ENCODE measurements around the gene ARHGAP18.

The ARHGAP18 gene

GRCh38 chr6:129645830-129646579, 64.0 kb downstream of the ARHGAP18 start:
- in situ Hi-C loops (cut with MboI; ENCODE audit: low sequenced_read_pairs), result no loop called here

GRCh38 chr6:129645106-129645829, 64.7 kb downstream of the ARHGAP18 start:
- in situ Hi-C loops (cut with MboI; ENCODE audit: low sequenced_read_pairs), result no loop called here

GRCh38 chr6:129644567-129645015, 65.4 kb downstream of the ARHGAP18 start:
- in situ Hi-C loops (cut with MboI; ENCODE audit: low sequenced_read_pairs), result no loop called here

- in situ Hi-C loops (cut with MboI; ENCODE audit: low sequenced_read_pairs), result no loop called here
Observed at GRCh38 chr6:129643968-129644367, 66.0 kb downstream of the ARHGAP18 start.

- in situ Hi-C loops (cut with MboI; ENCODE audit: low sequenced_read_pairs), result no loop called here
Observed at GRCh38 chr6:129643176-129643575, 66.8 kb downstream of the ARHGAP18 start.

GRCh38 chr6:129642322-129642721, 67.7 kb downstream of the ARHGAP18 start:
- in situ Hi-C loops (cut with MboI; ENCODE audit: low sequenced_read_pairs), result no loop called here

- in situ Hi-C loops (cut with MboI; ENCODE audit: low sequenced_read_pairs), result no loop called here
Observed at GRCh38 chr6:129641344-129641743, 68.6 kb downstream of the ARHGAP18 start.

- in situ Hi-C loops (cut with MboI; ENCODE audit: low sequenced_read_pairs), result no loop called here
Observed at GRCh38 chr6:129638686-129639085, 71.3 kb downstream of the ARHGAP18 start.

GRCh38 chr6:129638055-129638684, 71.8 kb downstream of the ARHGAP18 start:
- in situ Hi-C loops (cut with MboI; ENCODE audit: low sequenced_read_pairs), result no loop called here

- in situ Hi-C loops (cut with MboI; ENCODE audit: low sequenced_read_pairs), result no loop called here
Observed at GRCh38 chr6:129637340-129638054, 72.5 kb downstream of the ARHGAP18 start.

- in situ Hi-C loops (cut with MboI; ENCODE audit: low sequenced_read_pairs), result no loop called here
Observed at GRCh38 chr6:129635396-129636130, 74.4 kb downstream of the ARHGAP18 start.

GRCh38 chr6:129634411-129635230, 75.4 kb downstream of the ARHGAP18 start:
- in situ Hi-C loops (cut with MboI; ENCODE audit: low sequenced_read_pairs), result no loop called here

GRCh38 chr6:129633529-129633928, 76.4 kb downstream of the ARHGAP18 start:
- in situ Hi-C loops (cut with MboI; ENCODE audit: low sequenced_read_pairs), result no loop called here

- in situ Hi-C loops (cut with MboI; ENCODE audit: low sequenced_read_pairs), result no loop called here
Observed at GRCh38 chr6:129632172-129632613, 77.8 kb downstream of the ARHGAP18 start.

- in situ Hi-C loops (cut with MboI; ENCODE audit: low sequenced_read_pairs), result no loop called here
Observed at GRCh38 chr6:129631070-129631469, 78.9 kb downstream of the ARHGAP18 start.

GRCh38 chr6:129630596-129630995, 79.4 kb downstream of the ARHGAP18 start:
- in situ Hi-C loops (cut with MboI; ENCODE audit: low sequenced_read_pairs), result no loop called here

GRCh38 chr6:129628101-129628815, 81.7 kb downstream of the ARHGAP18 start:
- in situ Hi-C loops (cut with MboI; ENCODE audit: low sequenced_read_pairs), result no loop called here

GRCh38 chr6:129624488-129624887, 85.5 kb downstream of the ARHGAP18 start:
- in situ Hi-C loops (cut with MboI; ENCODE audit: low sequenced_read_pairs), result no loop called here

All from HL-60/S4 treated with retinoic acid at 250 ng/mL for 4 days and 3 days (cell line).